OCI-M2 (cell line): ENCODE measurements around the gene MROH2B.

ENCODE experiments used
- DNase-seq: peaks from one replicate; lab custom pipeline; 2025; ENCODE audit not compliant: unreplicated experiment; lab: John Stamatoyannopoulos, UW

MROH2B gene

DNA sequence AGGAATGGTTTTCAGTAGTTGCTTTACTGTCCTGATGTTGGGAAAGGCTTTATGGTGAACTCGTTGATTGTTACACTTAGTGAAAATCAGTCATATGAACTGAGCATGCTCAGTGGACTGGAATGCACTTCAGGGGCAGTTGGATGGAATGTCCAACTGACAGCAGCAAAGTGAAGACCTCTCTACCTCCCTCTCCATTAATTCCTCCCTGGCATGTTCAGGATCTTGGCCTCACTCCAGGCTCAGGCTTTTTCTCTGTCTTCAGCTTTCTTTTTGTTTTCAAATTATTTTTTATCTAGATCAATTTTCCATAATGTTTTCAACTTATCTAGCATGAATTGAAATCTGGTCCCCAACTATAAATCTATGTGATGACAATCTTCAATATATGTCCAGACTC lies at the start of gene MROH2B:
MROH2B (minus strand) TSS at position 101 of the 400 bp plus-strand sequence. CDS start 490 bp downstream, outside the sequence.
- DNase-seq: no peak

DNA sequence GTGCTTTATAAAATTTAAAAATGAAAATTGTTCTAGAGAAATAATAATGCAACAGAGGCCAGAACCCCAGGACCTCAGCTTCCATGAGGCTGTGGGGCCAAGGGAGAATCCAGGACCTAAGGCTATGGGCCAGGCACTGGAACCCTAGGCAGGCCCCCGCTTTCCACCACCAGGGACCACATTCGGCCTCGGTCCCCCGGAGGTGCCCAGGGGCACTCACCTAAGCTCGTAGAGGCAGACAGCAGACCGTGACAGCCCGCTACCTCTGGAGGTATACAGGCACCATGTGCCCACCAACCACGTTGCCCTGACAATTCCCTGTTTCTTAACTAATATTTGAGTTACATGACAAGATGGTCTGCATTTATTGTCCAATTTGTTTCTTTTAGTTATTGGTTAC lies 49.5 kb upstream of the MROH2B start:
- DNase-seq: no peak

DNA sequence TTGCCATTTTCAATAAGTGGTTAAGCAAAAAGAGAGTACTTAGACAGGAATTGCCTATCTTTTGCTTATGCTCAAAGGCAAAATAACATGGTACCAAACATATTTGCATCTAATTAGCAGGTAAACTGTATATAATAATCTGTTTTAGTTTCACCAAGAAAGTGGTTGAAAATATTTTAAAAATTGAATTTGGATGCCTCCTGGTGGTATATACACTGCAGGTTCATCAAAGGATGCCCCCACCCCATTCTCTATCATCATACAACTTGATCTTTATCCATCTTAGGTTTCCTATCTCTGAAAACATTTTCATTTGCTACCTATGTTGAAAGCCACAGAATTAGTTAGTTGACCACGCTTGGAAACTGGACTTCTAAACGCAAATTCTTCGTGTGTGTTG lies 47.0 kb upstream of the MROH2B start:
- DNase-seq: no peak

DNA sequence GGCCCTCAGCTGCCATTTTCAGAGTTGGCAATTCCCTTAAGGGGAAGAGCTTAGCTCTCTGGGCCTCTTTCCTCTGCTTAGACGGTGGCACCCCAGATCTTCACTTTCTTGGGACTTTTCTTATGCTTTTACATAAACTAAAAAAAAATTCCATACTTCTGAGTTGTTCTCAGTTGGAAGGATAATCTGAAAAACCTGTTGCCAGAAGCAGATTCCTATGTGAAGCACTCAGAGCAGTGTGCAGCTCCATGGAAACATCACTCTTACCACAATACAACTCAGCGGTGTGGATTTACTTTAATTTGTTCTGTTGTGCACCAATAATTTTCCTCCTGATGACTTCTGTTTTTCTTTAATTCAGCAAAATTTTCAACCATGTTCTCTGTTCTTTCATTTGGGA lies 44.1 kb upstream of the MROH2B start:
- no peak for DNase-seq

DNA sequence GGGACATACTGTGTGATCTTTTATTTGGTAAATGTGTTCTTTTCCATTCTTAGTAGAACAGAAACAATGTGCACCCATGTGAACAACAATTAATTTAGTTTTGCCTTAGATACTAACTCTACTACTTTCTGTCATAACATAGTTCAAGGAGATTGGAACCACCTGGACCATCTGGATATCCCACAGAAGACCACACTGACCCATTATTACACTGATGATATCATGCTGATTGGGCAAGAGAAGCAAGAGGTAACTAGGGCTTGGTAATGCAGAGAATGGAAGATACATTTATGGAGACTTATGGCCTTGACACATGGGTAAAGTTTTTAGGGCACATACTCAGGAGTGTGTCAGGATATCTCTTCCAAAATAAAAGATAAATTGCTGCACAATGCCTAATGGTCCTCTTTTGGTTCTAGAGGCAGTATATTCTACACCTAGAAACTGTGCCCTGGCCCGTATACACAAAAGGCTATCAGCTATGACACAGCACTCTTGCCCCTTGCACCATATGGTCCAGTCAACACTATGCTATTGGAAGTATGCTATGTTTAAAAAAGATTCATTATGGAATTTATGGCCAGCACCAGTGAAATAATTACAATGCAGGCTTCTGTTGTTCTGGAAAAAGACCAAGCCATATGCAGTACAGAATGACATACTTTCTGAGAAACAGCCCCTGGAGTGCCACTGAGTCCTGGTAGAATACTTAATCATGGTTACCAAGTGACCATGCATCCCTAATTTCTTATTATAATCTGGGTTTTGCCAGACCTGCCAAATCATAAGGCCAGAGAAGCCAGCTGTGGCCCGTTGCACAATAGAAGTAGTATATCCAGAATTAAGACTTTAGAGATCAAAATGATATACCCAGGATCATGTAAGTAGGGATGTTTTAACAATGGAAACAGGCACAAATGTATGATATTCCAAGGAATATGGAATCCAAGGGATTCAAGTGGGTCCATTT lies 41.6 kb upstream of the MROH2B start:
- no peak for DNase-seq

DNA sequence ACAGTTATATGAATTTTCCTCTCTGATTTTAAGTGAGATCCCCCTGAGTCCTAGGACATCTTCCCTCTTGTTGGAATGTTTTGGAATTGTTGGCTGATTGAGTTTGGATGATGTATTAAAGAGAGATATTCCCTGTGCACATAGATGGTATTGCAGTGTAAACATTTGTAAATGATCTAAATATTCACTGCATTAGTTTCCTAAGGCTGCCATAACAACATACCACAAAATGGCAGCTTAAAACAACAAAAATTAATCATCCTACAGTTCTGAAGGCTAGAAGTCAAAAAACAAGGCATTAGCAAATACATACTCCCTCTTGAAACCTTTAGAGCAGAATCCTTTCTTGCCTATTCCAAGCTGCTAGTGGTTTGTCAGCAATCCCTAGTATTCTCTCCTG lies 38.0 kb upstream of the MROH2B start:
- no peak for DNase-seq

DNA sequence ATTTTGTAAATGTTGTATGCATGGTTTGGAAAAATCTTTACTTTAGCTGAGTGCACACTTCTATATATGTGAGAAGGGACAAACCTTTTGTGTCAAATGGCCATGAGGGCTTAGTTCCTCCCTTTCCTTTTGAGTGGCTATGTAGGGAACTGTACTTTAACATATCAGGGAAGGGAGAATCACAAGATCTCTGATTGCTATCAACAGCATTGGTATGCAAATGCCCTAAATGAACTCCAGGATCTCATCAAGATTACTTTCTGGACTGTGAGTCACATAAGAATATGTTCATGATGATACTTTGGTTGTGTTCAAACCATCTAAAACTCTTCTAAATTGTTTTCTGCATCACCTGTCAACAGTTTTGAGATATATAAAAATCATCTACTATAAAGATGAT lies 31.2 kb upstream of the MROH2B start:
- DNase-seq: no peak

DNA sequence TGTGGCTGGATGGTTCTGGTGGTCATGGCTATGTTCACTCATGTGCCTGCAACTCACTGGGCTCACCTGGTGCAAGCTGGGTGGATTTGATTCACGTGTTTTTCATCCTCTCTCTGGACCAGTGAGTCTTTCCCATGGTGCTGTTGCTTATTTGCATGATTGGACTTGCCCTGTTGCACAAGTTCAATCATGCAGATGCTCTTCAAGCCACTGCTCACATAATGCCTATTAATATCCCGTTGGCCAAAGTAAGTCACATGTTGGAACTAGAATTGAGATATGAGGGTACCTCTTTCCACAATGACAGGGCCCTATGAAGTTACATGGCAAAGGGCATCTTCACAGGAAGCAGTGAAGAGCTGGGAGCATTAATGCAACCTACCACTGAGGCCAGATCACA lies 26.5 kb upstream of the MROH2B start:
- no peak for DNase-seq

DNA sequence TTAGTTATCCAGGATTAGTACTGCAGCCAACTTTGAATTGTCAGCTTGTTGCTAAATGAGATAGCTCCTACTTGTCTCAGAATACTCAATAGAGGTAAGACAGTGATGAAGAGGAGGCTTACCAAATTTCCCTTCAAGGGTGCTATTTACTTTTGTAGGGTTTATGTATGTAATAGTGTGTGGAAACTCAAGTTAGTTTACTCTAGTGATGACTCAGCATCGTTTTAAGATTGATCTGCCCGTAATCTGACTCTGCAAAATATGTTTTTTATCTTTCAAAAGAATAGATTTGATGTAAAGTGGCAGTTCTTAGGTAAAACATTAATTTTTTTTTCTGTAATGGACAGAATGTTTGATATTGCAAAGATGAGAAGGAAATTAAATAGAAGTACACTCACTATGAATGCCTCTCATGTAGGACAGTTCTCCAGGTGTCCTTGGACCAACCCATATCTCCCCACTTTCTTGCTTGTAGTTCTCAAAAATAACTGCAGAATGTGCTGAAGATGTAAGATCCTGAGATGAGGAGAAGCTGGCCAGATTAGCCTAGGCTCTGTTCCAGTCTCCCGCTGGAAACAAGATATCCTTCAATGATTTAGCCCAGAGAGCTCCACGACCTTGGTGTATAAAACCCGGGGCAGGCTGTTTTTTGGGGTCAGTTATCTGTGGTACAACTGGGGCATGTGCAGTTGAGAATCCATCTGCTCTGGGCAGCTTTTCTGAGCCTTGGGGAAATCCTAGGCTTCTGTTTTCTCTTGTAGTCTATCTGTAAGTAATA lies 24.4 kb upstream of the MROH2B start:
- DNase-seq: no peak

DNA sequence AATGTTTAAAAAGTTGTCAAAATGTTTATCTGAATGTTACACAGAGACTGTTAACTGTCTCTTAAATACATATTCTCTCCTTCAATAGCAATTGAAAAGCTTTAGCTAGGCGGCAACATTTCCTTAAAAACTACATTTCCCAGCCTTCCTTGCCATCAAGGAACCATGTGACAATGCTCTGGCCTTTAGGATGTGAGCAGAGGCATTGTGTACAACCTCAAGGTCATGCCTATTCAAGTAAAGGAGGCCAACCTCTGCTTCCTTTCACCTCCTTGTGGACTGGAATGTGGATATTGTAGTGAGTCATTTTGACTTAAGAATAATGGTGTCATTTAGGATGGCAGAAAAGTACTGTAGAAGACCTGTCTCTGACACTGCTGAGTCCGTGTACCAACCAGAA lies 23.7 kb upstream of the MROH2B start:
- no peak for DNase-seq

DNA sequence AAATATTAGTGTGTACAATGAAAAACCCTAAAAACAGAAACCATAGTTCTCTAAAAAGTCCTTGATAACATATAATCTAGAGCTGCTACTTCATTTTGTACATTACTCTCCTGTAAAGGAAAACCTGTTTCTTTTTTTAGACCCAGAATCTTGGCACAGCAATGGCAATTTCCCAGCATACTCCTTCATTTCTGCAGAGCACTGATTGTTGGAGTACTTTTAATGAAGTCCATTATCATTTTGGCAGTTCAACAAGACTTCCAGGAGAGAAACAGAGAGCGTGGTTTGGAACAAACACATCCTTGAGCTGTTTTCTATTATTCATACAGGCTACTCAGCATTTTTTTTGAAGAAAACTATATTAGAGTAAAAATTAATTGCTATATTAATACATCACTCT lies 22.7 kb upstream of the MROH2B start:
- no peak for DNase-seq

DNA sequence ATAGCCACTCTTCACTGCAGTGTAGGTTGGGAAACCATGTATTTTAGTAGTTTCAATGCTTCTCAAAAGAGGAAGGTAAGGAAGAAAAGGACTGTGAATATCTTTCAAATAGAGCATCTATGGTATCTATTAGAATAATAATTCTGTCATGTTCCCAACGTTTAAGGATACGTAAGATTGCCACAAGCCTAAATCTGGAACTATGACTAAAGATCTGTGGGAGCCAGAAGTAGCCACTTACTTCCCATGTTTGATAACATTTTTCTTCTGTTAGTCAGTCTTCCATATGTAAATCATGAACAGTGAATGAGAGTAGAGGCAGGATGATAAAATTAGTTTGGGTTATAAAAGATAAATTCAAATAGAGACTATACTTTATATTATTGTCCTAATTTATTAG lies 16.3 kb upstream of the MROH2B start:
- DNase-seq: no peak

DNA sequence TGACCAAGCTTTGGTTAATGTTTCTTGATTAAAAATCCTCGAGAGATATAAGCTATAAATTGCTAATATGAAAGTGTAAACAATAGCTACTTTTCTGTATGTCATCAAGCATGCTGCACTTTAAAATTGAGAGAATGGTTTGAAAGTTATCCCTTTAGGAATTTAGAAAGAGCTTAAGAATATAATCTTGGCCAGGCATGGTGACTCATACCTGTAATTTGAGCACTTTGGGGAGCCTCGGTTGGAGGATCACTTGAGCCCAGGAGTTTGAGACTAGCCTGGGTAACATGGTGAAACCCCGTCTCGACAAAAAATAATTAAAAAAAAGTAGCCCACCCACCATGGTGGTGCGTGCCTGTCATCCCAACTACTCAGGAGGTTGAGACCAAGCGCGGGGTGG lies 12.2 kb upstream of the MROH2B start:
- no peak for DNase-seq

DNA sequence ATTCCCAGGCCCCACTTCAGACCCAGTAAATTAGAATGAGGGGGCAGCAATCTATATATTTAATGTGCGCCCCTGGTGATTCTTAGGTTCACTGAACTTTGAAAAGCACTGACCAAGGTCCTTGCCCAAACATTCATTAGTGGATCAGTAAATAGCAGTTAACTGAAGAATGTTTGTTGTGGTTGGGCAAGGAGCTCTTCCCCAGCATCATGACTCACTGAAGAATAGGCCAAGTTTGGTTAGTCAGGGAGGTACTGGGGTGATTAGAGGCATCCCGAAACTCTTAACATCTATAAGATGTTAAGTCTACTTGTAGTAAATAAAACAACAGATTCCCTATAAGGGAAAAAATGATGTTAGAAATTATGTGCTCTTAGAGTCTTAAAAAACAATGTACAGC lies 833 bp upstream of the MROH2B start:
- no peak for DNase-seq

DNA sequence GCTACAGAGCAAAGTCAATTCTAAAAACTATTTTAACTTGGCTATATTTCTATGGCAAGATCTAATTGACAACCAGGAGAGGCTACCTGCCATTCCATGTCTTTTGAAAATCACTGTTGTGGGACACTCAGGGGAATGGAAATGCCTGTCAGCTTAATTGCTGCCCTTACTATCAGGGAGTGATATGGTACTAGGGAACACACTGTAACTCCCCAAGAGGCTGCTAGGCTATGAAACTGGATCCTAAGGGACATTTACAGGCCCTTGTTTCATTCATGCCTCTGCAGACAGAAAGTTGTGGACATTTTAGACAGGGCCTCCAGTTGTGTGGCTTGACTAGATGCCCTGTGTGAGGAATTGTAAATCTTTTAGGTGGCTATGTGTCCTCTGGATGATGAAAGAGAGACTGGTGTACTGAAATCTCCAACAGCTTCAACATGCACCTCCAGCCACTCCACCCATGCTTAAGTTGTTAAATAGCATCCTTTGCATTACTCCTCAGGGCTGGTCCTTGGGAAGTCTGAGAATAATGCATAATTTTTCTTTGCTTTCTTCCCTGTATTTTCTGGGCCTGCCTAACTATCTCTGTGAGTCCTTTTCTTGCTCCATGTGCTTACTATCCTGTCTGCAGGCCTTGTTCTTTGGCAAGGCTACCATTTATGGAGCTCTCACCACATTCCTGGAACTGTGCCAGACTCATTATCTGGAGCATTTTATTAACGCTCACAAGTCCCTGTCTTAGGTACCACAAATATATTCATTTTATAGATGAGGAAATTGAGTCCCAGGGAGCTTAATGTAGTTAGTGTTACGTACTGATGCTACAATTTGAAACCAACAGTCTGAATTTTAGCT lies 3.2 kb downstream of the MROH2B start:
- no peak for DNase-seq

DNA sequence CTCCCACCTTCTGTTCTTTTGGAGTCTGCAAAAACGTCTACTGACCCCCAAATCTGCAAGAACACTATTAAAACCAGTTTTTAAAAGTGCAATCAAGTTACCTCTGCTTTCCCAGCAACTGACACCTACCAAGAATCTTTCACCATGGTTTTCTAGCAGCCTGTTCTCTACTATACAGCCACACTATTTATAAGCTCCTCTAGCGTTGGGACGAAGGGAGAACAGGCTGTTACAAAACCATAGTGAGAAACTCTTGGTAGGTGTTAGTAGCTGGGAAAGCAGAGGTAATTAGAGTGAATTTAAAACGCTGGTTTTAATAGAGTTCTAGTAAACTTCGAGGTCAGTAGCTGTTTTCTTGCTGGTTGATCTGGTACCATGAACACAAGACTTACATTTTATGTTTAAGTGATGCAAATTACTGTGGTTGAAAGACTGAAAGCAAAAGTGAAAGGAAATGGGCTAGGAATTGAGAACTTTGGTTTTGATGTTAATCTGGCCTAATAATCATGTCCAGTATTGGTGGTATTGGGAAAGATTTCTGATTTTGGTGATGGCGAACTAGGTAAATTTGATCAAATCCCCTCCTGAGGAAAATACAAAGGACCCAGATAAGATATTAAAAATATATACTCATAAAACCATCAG lies 5.3 kb downstream of the MROH2B start:
- DNase-seq: no peak

DNA sequence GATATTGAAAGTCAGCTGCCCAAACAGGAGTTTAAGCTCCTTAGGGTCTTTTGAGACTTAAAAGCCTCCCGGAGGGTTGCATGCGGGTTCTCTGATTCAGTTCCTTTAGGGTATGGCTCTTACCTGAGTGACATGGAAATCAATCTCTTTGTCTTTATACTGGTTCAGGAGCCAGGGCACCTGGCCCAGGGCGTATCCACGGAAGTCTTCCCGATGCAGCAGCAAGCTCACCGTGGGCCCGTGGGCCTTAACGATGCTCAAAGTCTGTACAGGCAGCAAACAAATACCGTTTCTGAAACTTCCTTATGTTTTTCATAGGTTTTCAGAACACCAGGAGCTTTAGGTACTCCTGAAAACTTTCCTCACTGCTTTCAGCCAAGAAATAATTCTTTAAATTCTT lies 13.2 kb downstream of the MROH2B start:
- no peak for DNase-seq

DNA sequence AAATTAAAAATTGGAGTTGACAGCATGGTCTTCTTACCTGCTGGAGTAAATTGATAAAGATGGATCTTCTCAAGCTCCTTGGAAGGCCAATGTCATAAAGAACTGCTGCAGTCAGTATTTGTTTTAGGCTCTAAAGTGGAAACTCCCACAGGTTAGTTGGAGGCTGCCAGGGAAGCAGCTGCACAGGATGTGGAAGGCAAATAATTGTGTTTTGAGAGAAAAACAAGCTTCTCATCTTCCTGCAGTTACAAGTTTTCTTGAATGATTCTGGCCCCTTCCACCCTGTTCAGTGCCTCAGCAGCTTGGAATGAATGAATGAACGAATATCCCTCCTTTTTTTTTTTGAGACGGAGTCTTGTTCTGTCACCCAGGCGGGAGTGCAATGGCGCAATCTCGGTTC lies 13.9 kb downstream of the MROH2B start:
- no peak for DNase-seq

DNA sequence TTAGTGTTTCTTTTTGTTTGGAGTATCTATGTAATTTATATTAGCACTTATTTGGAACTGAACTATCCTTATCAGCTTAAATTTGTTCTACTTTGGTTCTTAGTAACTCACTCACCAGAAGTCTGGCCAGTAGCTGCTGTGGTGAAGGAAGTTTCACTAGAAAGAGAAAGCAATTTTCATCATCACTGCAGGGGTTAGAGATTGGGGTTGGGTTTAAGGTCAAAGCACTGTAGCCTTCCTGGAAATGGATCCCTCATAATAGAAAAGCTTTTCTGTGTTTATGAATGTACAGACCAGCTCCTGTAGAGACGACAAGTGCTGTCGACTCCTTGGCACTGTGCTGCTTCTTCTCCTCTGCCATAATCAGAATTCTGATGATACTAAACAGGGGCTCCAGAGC lies 22.2 kb downstream of the MROH2B start:
- no peak for DNase-seq

DNA sequence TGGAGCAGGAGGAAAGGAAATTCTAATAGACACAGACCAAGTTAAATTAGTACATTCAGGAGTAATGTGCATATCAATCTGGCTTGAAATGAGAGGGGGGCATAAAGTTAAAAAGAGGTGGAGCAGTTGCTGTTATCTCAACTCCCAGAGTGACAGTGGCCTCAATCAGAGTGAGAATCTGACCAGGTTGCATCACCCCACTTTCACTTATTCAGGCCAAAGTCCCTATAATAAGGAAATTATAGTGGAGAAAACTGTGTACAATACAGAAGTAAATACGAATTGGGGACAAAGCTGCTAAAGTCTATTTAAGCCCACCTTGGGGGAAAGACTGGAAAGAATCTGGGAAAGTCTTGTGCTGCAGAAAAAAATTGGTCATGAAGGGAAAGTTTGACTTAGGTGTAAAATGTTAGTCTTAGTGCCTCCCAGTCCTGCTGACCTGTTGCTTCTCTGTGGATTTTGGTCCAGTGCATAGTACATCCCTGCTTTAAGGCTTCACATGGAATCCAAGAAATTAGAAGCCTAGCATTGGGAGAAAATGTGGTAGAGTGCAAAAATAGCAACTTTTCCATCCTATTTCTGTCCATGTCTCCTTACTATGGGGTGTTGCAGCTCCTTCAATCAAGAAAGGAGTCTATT lies 27.9 kb downstream of the MROH2B start:
- DNase-seq: no peak
